ENCODE data around the gene CNPY1.

Gene CNPY1

GRCh38 chr7:155467846-155468784, 78.2 kb downstream of the CNPY1 start:
- no peak for DNase-seq (ENCODE audit: low read depth in 2 of 2)

DNA sequence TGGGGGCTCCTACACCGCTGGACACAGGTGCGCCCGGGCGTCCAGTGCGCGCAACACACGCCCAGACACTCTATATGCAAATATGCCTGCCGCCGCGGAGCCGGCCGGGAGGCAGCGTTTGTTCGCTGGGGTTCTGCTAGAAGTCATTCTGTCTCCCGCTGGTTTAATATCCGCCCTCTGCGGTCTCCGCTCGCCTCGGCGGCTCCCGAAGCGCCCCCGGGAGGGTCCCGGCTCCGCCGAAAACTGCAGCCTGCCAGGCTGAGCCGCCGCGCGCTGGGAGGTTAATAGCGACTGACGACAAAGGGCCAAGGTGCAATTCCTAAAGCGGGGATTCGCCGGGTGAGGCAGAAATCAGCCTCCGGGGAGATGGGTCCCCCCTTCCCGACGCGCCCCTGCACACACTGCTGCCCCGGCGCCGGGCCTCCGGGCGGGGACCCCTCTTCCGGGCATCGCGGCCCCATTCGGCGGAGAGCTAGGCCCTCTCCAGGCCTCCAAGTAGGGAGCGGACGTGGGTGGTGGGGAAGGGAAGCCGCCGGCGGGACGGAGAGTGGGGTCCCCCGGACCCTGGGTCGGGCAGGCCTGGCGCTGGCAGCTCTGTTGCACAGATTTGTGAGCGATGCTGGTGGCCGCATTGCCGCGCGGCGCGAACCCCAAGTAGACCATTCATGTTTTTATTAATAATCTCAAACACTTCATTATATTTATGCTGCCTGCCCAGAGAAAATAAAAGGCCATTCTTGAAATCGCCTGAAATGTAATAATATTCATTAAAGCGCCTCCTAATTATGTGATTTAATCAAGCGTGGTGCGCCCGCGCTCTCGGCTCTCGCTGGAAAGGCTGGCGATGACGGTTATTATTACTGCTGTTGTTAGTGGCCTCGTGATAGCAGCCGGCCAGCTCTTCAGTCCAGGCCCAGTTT, 79.3 kb downstream of the CNPY1 start:
- peak; percentile 28 to 53 for DNase-seq (ENCODE audit: low read depth in 2 of 2)

DNA sequence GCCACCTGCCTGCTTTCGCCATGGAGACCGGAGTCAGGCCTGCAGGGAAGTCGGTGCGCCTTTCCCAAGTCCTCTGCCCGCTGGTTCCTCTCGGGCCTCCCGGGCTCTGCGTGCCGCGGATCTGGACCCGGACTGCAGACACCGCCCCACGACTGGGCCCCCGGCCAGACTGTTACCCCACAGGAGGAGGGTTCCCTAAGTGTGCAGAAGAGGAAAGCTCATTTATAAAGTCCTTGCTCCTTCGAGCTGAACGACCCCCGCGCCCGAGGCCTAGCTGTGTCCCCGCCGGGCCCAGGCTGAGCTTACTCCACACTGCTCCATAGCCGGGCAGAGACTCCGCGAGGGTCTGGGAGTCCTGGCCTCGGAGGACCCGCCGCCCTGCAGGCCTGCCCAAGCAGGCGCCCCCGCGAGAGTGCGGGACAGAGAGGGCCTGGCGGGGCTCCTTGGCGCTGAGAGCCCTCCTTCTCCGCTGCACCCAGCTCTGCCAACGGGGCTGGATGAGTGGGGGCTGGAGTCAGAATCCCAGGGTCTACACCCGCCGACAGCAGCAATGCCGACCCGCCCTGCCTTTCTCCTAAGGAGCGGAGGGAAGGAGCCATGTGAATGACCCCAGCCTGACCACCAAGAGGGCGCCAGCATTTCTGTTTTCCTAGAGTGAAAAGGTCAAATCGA, 80.1 kb downstream of the CNPY1 start:
- DNase-seq (ENCODE audit: low read depth in 2 of 2): no peak

- no peak for DNase-seq (ENCODE audit: low read depth in 2 of 2)
These were observed 80.6 kb downstream of the CNPY1 start for GRCh38 chr7:155465761-155466141.

- no peak for DNase-seq (ENCODE audit: low read depth in 2 of 2)
These were observed 81.2 kb downstream of the CNPY1 start for GRCh38 chr7:155464948-155465739.

- no peak for DNase-seq (ENCODE audit: low read depth in 2 of 2)
These were observed 82.2 kb downstream of the CNPY1 start for GRCh38 chr7:155464183-155464582.

GRCh38 chr7:155463114-155463811, 83.1 kb downstream of the CNPY1 start:
- no peak for DNase-seq (ENCODE audit: low read depth in 2 of 2)

DNA sequence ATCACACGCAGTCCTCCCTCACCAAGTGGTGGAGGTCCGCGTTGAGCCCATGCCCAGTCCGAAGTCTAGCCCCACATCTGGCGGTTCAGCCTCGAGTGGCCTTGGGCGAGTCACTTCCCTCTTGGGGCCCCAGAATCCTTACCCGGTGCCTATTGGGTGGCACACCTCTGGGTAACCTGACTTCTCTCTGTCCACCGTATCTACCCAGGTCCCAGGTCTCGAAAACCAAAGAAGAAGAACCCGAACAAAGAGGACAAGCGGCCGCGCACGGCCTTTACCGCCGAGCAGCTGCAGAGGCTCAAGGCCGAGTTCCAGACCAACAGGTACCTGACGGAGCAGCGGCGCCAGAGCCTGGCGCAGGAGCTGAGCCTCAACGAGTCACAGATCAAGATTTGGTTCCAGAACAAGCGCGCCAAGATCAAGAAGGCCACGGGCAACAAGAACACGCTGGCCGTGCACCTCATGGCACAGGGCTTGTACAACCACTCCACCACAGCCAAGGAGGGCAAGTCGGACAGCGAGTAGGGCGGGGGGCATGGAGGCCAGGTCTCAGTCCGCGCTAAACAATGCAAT, 84.1 kb downstream of the CNPY1 start:
- DNase-seq (ENCODE audit: low read depth in 2 of 2): no peak

GRCh38 chr7:155461631-155462030, 84.7 kb downstream of the CNPY1 start:
- no peak for DNase-seq (ENCODE audit: low read depth in 2 of 2)

GRCh38 chr7:155460926-155461613, 85.3 kb downstream of the CNPY1 start:
- no peak for DNase-seq (ENCODE audit: low read depth in 2 of 2)

DNA sequence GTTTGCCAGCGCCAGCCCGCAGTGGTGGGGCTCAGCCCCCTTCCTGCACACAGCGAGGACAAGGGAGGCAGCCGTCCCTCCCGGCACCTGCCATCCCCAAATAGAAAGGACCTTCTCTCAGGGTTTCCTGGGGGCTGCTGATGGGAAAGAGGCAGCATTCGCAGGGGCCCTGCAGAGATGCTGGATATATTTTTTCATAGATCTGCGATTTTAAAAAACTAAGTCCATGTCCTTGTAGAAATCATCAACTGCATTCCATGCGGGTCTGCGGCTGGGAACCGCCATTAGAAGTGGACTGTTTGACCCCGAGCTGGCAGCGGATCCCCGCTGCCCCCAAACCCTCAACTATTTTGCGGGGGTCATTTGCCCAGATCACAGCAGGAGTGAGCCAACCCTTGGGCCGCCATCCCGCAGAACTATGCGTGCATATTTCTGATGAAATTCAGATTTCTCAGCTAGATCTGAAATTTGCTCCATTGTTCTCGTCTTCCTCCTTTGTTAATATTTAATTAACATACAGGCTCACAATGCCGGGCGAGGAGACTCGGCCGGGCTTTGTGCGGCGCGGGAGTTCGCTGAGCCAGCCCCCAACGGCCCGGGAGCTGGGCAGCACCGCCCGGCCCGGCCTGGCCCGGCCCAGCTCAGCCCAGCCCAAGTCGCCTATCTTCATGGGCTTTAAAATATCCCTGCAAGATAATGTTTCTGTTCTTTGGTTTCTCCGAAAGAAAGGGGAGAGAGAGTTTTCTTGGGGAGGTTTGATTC, 86.5 kb downstream of the CNPY1 start:
- no peak for DNase-seq (ENCODE audit: low read depth in 2 of 2)

- DNase-seq (ENCODE audit: low read depth in 2 of 2): no peak
These were observed 87.3 kb downstream of the CNPY1 start for GRCh38 chr7:155458878-155459699.

DNA sequence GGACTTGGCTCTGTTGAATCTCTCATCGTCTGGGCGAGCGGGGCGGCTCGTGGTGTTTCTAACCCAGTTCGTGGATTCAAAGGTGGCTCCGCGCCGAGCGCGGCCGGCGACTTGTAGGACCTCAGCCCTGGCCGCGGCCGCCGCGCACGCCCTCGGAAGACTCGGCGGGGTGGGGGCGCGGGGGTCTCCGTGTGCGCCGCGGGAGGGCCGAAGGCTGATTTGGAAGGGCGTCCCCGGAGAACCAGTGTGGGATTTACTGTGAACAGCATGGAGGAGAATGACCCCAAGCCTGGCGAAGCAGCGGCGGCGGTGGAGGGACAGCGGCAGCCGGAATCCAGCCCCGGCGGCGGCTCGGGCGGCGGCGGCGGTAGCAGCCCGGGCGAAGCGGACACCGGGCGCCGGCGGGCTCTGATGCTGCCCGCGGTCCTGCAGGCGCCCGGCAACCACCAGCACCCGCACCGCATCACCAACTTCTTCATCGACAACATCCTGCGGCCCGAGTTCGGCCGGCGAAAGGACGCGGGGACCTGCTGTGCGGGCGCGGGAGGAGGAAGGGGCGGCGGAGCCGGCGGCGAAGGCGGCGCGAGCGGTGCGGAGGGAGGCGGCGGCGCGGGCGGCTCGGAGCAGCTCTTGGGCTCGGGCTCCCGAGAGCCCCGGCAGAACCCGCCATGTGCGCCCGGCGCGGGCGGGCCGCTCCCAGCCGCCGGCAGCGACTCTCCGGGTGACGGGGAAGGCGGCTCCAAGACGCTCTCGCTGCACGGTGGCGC, 88.1 kb downstream of the CNPY1 start, which contains the start of gene EN2:
Gene EN2, plus strand, starts transcription at position 19 of the 767 bp plus-strand sequence. Its CDS starts 249 bp downstream, at position 268.
- no peak for DNase-seq (ENCODE audit: low read depth in 2 of 2)

DNA sequence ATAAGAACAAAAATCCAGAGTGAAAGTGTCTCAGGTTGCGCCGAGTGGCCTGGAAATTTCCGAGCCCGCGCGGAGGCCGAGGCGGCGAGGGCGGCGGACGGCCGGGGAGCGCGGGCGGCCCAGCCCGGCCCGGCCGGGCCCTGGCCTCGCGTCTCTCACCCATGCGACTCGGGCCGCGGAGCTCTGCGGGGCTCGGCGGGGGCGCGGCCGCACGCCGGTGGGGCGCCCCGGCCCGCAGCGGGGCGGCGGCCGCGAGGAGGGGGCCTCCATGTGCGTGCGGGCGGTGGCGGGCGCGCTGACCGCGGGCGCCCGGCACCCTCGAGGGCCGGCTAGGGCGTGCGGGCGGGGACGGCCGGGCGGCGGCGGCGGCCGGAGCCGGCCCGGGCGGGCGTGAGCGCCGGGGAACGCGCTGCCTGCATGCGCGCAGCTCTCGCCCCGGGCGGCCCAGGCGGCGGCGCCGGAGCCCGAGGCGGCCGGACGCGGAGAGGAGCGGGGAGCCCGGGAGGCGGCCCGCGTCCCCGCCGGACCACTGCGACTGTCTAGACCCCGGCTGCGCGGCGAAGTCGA, 88.7 kb downstream of the CNPY1 start:
- no peak for DNase-seq (ENCODE audit: low read depth in 2 of 2)

DNA sequence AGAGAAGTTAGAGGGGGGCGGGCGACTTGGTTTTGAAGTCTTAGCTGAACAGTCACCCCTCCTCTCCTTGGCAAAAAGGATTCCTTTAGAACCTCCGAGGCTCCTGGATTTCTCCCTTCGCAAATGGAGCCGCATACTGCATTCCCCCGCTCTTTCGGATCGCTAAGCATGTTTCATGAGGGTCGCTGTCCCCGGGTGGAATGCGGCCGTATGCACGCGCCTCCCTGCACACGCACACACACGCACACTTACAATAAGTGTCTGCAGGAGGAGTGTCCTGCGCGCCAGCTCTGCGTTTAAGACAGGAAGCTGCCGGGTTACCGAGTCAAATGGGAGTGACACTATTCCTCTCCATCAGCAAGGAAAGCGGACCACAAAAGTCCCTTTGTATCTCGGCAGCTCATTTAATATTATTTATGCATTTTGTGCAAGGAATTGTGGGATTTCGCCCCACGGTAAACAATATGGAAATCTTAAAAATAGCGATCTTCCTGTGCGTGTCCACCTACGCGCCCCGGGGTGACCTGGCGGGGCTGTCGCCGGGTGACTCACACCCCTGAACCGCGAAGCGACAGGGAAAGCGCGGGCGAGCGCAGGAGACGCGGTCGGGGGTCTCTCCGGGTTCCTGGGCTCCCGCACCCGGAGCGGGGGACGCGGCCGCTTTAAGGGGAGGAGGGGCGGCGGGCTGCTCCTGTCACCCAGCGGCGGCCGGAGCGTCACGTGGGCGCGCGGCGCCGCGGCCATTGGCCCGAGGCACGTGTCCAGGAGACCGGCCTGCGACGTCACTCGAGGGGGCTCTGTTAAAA, 89.4 kb downstream of the CNPY1 start:
- no peak for DNase-seq (ENCODE audit: low read depth in 2 of 2)
